Activated naive CD4-positive, alpha-beta T cell treated with anti-CD3 and anti-CD28 coated beads for 36 hours (primary cell): ENCODE results near the gene BMERB1. TPM values are rescaled to one million over a fixed set of nuclear protein-coding genes. Genes with fewer than 3 reads are reported as not detected.
A peak's percentile ranks its signal among the peaks of the same experiment; 100 is the strongest.
"Not testable (repeated sequence)": the region's sequence is repeated elsewhere in the genome, so short reads cannot be mapped to it uniquely, and the experiment has no call there.

Experiments
- CTCF ChIA-PET: fragments of 350-600 bp; sonication (Branson Sonifier 250); formaldehyde crosslinking; loops from one replicate; lab custom pipeline; 2021; ENCODE audit warnings: antibody characterized with exemption; lab: Charles Lee
- DNase-seq: peaks from one replicate; pipeline ENCODE4 v3.0.0-alpha.2; 2020
- H3K27ac Mint-ChIP-seq: one replicate; pipeline ENCODE4 v1.8.0; 2021; ENCODE audit warnings: mild to moderate bottlenecking, mixed read lengths
- H3K27me3 Mint-ChIP-seq: one replicate; pipeline ENCODE4 v1.8.0; 2021; ENCODE audit warnings: low read depth, mixed read lengths
- H3K36me3 Mint-ChIP-seq: one replicate; pipeline ENCODE4 v1.8.0; 2021; ENCODE audit warnings: low read depth, mixed read lengths
- H3K4me1 Mint-ChIP-seq: one replicate; pipeline ENCODE4 v1.8.0; 2021; ENCODE audit warnings: low read depth, mixed read lengths
- H3K4me3 Mint-ChIP-seq: one replicate; pipeline ENCODE4 v1.8.0; 2021; ENCODE audit warnings: mild to moderate bottlenecking, moderate library complexity, mixed read lengths
- H3K9me3 Mint-ChIP-seq: one replicate; pipeline ENCODE4 v1.8.0; 2021; ENCODE audit warnings: mixed read lengths
- intact Hi-C: fragments of 100-400 bp; cut with micrococcal nuclease; formaldehyde crosslinking; loops from one replicate; pipeline ENCODE4 v1.15.1; 2023
- total RNA-seq, 2 experiments: library from RNA; stranded (reverse); gene quantifications; one replicate each; pipeline ENCODE4 v1.2.3, GENCODE V29; 2021

The BMERB1 gene
- total RNA-seq, 2 experiments from 2014 or later = 7.2 to 9.0 TPM

DNA sequence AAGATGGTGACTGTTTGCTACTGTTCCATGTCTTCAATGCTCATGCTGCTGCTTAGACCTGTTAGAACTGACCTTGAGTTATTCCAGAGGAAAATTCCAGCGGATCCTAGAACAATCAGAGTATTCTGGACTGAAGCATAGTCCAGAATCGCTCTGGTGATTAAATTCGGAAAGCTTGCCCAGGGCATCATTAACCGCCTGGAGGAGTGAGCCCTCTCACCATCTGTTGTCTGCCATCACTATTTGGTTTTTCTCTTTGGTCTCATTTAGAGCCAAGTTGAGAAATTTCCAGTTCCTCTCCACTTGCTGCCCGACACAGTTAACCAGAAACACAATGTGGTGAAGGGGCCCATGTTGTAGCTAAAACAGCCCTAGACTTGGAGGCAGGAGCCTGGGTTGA, 104.1 kb downstream of the BMERB1 start:
- Mint-ChIP-seq H3K9me3 (peaks cover 4% of the 10 kb centered on the region), H3K4me1 (peaks cover 4% of the 10 kb centered on the region), H3K27me3 (no peaks in the 10 kb centered on the region), H3K27ac (no peak overlapping the region), H3K4me3 (no peak overlapping the region), H3K36me3 (peaks cover 3% of the 10 kb centered on the region)
- intact Hi-C loops = no loop called here
- CTCF ChIA-PET = no interaction called here
- DNase-seq = no peak

- peaks cover 4% of the 10 kb centered on the region for H3K4me1 Mint-ChIP-seq
- peaks cover 4% of the 10 kb centered on the region for H3K9me3 Mint-ChIP-seq
- intact Hi-C loops = no loop called here
- H3K27me3 Mint-ChIP-seq = no peaks in the 10 kb centered on the region
- H3K36me3 Mint-ChIP-seq = peaks cover 3% of the 10 kb centered on the region
- H3K4me3 Mint-ChIP-seq = no peak overlapping the region
- CTCF ChIA-PET = no interaction called here
- H3K27ac Mint-ChIP-seq = no peak overlapping the region
- no peak for DNase-seq
Observed at GRCh38 chr16:15539197-15539596, 104.8 kb downstream of the BMERB1 start.

DNA sequence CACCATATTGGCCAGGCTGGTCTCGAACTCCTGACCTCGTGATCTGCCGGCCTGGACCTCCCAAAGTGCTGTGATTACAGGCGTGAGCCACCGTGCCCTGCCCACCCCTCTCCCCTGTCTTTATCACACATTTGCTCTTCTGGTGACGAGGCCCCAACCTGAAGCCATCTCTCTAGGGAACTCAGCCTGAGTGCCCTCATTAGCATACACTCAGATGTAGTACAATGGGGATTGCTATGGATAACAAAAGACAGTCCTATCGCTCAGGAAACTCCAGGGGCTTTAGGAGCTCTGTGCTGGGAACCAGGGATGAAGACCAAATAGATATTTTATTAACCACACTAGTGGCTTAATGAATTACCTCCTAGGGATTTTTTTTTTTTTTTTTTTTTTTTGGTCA, 107.9 kb downstream of the BMERB1 start:
- CTCF ChIA-PET = interaction anchor here (0.7 kb wide), 1 partner anchor 10 kb away, joined by 5 read pairs; no protein-coding TSS in a partner anchor
- Mint-ChIP-seq H3K4me3 (no peak overlapping the region), H3K36me3 (no peaks in the 10 kb centered on the region), H3K9me3 (no peaks in the 10 kb centered on the region), H3K4me1 (peaks cover 4% of the 10 kb centered on the region), H3K27me3 (no peaks in the 10 kb centered on the region), H3K27ac (no peak overlapping the region)
- DNase-seq = no peak
- intact Hi-C loops = no loop called here

- Mint-ChIP-seq H3K4me1 (peaks cover 4% of the 10 kb centered on the region), H3K36me3 (no peaks in the 10 kb centered on the region), H3K27me3 (no peaks in the 10 kb centered on the region), H3K4me3 (no peak overlapping the region), H3K9me3 (no peaks in the 10 kb centered on the region), H3K27ac (no peak overlapping the region)
- DNase-seq = no peak
- intact Hi-C loops = no loop called here
- CTCF ChIA-PET = no interaction called here
Observed at GRCh38 chr16:15542734-15543347, 108.5 kb downstream of the BMERB1 start.

GRCh38 chr16:15544405-15544804, 110.0 kb downstream of the BMERB1 start:
- H3K4me1 Mint-ChIP-seq = peaks cover 4% of the 10 kb centered on the region
- H3K36me3 Mint-ChIP-seq = no peaks in the 10 kb centered on the region
- H3K9me3 Mint-ChIP-seq = no peaks in the 10 kb centered on the region
- no peak overlapping the region for H3K4me3 Mint-ChIP-seq
- CTCF ChIA-PET = no interaction called here
- DNase-seq = no peak
- H3K27me3 Mint-ChIP-seq = no peaks in the 10 kb centered on the region
- H3K27ac Mint-ChIP-seq = no peak overlapping the region
- intact Hi-C loops = no loop called here

DNA sequence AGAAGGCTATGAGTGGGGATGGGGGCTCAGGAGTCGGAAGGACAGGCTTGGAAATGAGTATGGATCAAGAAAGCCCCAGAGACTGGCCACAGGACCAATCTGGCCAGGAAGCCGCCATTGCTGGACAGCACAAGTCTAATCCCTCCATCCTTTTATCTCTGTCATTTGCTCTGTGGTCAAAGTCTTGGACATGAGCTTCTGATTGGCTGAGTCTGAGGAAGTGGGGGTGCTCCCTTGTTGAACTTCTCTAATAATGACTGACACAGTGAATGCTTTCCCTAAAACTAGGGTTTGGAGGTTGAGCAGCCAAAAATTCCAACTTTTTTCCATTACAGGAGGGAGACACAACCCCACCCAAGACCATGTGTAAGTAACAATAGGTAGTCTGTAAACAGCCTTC, 111.2 kb downstream of the BMERB1 start:
- Mint-ChIP-seq H3K27ac (no peak overlapping the region), H3K4me3 (no peak overlapping the region), H3K36me3 (no peaks in the 10 kb centered on the region), H3K27me3 (no peaks in the 10 kb centered on the region), H3K9me3 (no peaks in the 10 kb centered on the region), H3K4me1 (peaks cover 4% of the 10 kb centered on the region)
- intact Hi-C loops = no loop called here
- DNase-seq = no peak
- CTCF ChIA-PET = no interaction called here

GRCh38 chr16:15547072-15547767, 112.8 kb downstream of the BMERB1 start:
- DNase-seq, CTCF ChIA-PET, H3K9me3 Mint-ChIP-seq, intact Hi-C loops, H3K27ac Mint-ChIP-seq, H3K4me3 Mint-ChIP-seq, H3K27me3 Mint-ChIP-seq, H3K36me3 Mint-ChIP-seq: not testable (repeated sequence)
- H3K4me1 Mint-ChIP-seq = peaks cover 13% of the 10 kb centered on the region

DNA sequence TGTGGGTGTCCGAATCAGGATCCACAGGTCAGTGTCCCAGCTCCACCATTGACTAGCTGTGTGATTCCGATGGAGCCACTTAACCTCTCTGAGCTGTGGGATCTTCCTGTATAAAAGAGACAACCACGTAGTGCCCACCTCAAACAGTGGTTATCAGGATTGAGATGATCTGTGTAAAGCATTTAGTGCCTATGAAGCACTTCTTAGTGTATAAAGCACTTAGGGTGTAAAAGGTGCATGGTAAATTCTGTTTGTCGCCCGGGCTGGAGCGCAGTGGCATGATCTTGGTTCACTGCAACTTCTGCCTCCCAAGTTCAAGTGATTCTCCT, 113.3 kb downstream of the BMERB1 start:
- CTCF ChIA-PET = no interaction called here
- H3K27ac Mint-ChIP-seq = no peak overlapping the region
- DNase-seq = no peak
- H3K36me3 Mint-ChIP-seq = no peaks in the 10 kb centered on the region
- H3K9me3 Mint-ChIP-seq = no peaks in the 10 kb centered on the region
- no peak overlapping the region for H3K4me3 Mint-ChIP-seq
- H3K27me3 Mint-ChIP-seq = no peaks in the 10 kb centered on the region
- peaks cover 18% of the 10 kb centered on the region for H3K4me1 Mint-ChIP-seq
- intact Hi-C loops = no loop called here

DNA sequence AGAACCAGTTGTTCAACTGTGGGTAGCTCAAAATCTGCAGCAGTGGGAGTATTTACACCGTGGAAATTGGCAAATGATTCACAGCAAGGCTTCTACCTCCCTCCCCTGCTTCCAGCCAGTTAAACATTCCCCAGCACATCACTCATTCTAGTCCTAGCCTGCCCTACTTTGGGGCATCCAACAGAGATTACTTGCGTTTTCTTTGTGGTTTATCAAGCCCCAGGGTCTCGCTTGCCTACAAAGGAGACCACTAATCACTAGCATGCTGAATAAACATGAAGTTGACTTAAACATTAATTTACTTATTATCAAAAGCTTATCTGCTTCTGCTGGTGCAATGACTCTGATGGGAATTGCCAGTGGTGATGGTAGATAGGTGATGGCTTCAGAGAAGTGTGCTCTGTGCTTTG, 114.1 kb downstream of the BMERB1 start:
- Mint-ChIP-seq H3K4me3 (no peak overlapping the region), H3K9me3 (no peaks in the 10 kb centered on the region), H3K27ac (no peak overlapping the region), H3K36me3 (no peaks in the 10 kb centered on the region), H3K27me3 (no peaks in the 10 kb centered on the region), H3K4me1 (peaks cover 24% of the 10 kb centered on the region)
- intact Hi-C loops = no loop called here
- CTCF ChIA-PET = no interaction called here
- DNase-seq = no peak

- H3K4me3 Mint-ChIP-seq = no peak overlapping the region
- H3K27ac Mint-ChIP-seq = no peak overlapping the region
- no peaks in the 10 kb centered on the region for H3K36me3 Mint-ChIP-seq
Observed at GRCh38 chr16:15552507-15552906, 118.1 kb downstream of the BMERB1 start.

GRCh38 chr16:15553313-15554088, 119.1 kb downstream of the BMERB1 start:
- peaks cover 26% of the 10 kb centered on the region for H3K4me1 Mint-ChIP-seq
- no peaks in the 10 kb centered on the region for H3K27me3 Mint-ChIP-seq
- peak; percentile 65 for DNase-seq
- no peaks in the 10 kb centered on the region for H3K36me3 Mint-ChIP-seq
- H3K9me3 Mint-ChIP-seq = no peaks in the 10 kb centered on the region
- peak overlapping the region; percentile 7 for H3K27ac Mint-ChIP-seq
- no peak overlapping the region for H3K4me3 Mint-ChIP-seq
- CTCF ChIA-PET = interaction anchor here (1.0 kb wide), 1 partner anchor 60 kb away, joined by 3 read pairs; no protein-coding TSS in a partner anchor
- intact Hi-C loops = loop anchor here (1.0 to 10.0 kb wide), 3 partner anchors 19 to 59 kb away; no protein-coding TSS in a partner anchor

More at GRCh38 chr16:15552507-15552906, 118.1 kb downstream of the BMERB1 start:
- intact Hi-C loops = loop anchor here (2.0 to 10.0 kb wide), 2 partner anchors 20 to 58 kb away; no protein-coding TSS in a partner anchor
- DNase-seq = peak; percentile 52
- peaks cover 26% of the 10 kb centered on the region for H3K4me1 Mint-ChIP-seq
- CTCF ChIA-PET = interaction anchor here (0.6 kb wide), 1 partner anchor 11 kb away, joined by 5 read pairs; no protein-coding TSS in a partner anchor
- H3K9me3 Mint-ChIP-seq = no peaks in the 10 kb centered on the region
- no peaks in the 10 kb centered on the region for H3K27me3 Mint-ChIP-seq

DNA sequence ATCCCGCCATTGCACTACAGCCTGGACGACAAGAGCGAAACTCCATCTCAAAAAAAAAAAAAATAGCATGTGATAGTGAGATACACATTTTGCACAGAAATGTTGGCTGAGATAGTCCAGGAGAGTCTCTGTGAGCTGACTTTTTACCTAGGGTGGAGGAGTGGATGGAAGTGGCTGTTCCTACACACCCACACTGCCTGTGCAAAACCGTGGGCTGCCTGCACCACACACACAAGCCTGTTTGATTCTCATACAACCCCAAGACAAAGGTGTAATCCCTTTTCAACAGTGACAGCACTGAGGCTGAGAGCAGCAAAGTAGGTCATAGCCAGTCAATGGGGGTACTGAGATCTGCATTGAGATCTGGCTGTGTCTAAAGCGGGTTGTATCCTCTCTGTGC, 121.7 kb downstream of the BMERB1 start:
- Mint-ChIP-seq H3K36me3 (no peaks in the 10 kb centered on the region), H3K4me3 (no peak overlapping the region), H3K27me3 (no peaks in the 10 kb centered on the region), H3K27ac (no peak overlapping the region), H3K9me3 (no peaks in the 10 kb centered on the region), H3K4me1 (peaks cover 22% of the 10 kb centered on the region)
- DNase-seq = no peak
- intact Hi-C loops = loop anchor here (10.0 kb wide), 1 partner anchor 61 kb away; no protein-coding TSS in a partner anchor
- CTCF ChIA-PET = no interaction called here
